Lung (tissue), 16 donors: ENCODE measurements around the gene DEFB114. TPM values are rescaled to one million over a fixed set of nuclear protein-coding genes. Genes with fewer than 3 reads are reported as not detected.

Experiments
- ATAC-seq: fragments of 200-7000 bp; cut with Tn5 transposase; one replicate; pipeline ENCODE4 v1.9.1; 2020; ENCODE audit warnings: moderate number of reproducible peaks; ENCODE audit not compliant: insufficient read depth, low FRiP score
- DNase-seq, 3 donors: peaks; one replicate each; pipeline ENCODE4 v3.0.0-alpha.2; 2013 to 2017
- H3K27ac ChIP-seq, 2 donors: one replicate each; pipeline ENCODE4 v1.5.1; 2013; ENCODE audit warnings: mild to moderate bottlenecking in 2 of 2, moderate library complexity in 2 of 2, control low read depth in 1 of 2, inconsistent platforms in 1 of 2, low read depth in 1 of 2, low read length in 1 of 2
- H3K27me3 ChIP-seq, 3 donors: one replicate each; pipeline ENCODE4 v1.5.1; 2013; ENCODE audit warnings: low read length in 2 of 3; ENCODE audit not compliant: control insufficient read depth in 3 of 3, insufficient read depth in 3 of 3
- H3K36me3 ChIP-seq, 4 donors: one replicate each; pipeline ENCODE4 v1.5.1; 2013; ENCODE audit warnings: low read length in 4 of 4, mild to moderate bottlenecking in 1 of 4, moderate library complexity in 1 of 4; ENCODE audit not compliant: control insufficient read depth in 4 of 4, insufficient read depth in 4 of 4
- H3K4me1 ChIP-seq, 5 donors: one replicate each; pipeline ENCODE4 v1.5.1; 2013; ENCODE audit warnings: low read length in 5 of 5, mild to moderate bottlenecking in 2 of 5, moderate library complexity in 1 of 5; ENCODE audit not compliant: control insufficient read depth in 5 of 5, insufficient read depth in 5 of 5
- H3K4me3 ChIP-seq: one replicate; pipeline ENCODE4 v1.5.1; 2013; ENCODE audit warnings: mild to moderate bottlenecking, control low read depth, moderate library complexity
- H3K9ac ChIP-seq, 2 donors: one replicate each; pipeline ENCODE4 v1.5.1; 2013; ENCODE audit warnings: low read length in 2 of 2, control low read depth in 1 of 2; ENCODE audit not compliant: insufficient read depth in 1 of 2
- H3K9me3 ChIP-seq, 4 donors: one replicate each; pipeline ENCODE4 v1.5.1; 2013; ENCODE audit warnings: low read length in 3 of 4, mild to moderate bottlenecking in 1 of 4, moderate library complexity in 1 of 4; ENCODE audit not compliant: control insufficient read depth in 4 of 4, insufficient read depth in 3 of 4
- WGBS, 2 donors: extraction: QIAGEN DNeasy Blood & Tissue Kit; methylation state at CpG; one replicate each; pipeline ENCODE4 v1.1.7; 2013; 5-methylcytosine and 5-hydroxymethylcytosine counted together
- long read RNA-seq, 5 donors: transcript quantifications; one replicate each; lab custom pipeline, GENCODE V29; 2026
- polyA plus RNA-seq, 2 donors: library from polyadenylated mRNA; stranded (reverse); fragments of 200-250 nt; gene quantifications; one replicate each; pipeline ENCODE4 v1.2.1, GENCODE V29; 2013
- total RNA-seq, 2 donors: library from RNA; depleted of rRNA in 1 of 2; stranded (reverse); fragments of >200 nt in 1 of 2; gene quantifications; one replicate each; pipeline ENCODE4 v1.2.1, GENCODE V29; 2014 to 2021
- TF ChIP-seq, protein P1 (sequence below): IDR thresholded peaks from 2 replicates; pipeline ENCODE4 v1.5.1; 2012; ENCODE audit warnings: mild to moderate bottlenecking; ENCODE audit errors: control extremely low read depth, extremely low read depth
- donor health status: control.
- donor health status: control.
- donor health status: Bipolar disorder and iron deficiency.
- donor health status: healthy.
- donor health status: DM: yes; HTN: yes; CAD: no.

Gene DEFB114, protein sequence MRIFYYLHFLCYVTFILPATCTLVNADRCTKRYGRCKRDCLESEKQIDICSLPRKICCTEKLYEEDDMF
- total RNA-seq (not detected), polyA plus RNA-seq (not detected)
- long read RNA-seq, donor 1: 0 reads
- long read RNA-seq, donor 2: 0 reads
- long read RNA-seq, donor 3: 0 reads
- long read RNA-seq, donor 4: 0 reads
- long read RNA-seq, donor 5: 0 reads

DNA sequence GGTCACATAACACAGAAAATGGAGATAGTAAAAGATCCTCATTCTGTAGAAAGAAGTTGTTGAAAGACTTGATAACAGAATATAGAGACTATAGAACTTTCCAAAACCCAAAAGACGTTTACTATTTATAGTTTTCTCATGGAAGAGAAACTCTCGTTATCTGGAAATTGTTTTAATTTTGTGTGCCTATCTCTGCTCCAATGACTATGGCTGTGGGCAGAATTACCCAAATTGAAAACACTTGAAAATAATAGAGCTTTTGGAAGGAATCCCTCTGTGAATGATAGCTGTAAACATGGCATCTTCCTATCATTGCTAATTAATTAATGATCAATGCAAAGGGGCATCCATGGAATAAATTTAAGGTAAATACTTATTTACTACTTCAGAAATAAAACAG is at the start of gene DEFB114:
Gene DEFB114 (minus strand): TSS at position 101 of the 400 bp plus-strand sequence. CDS start 59 bp downstream, at position 42.
- TF ChIP-seq, protein P1, sequence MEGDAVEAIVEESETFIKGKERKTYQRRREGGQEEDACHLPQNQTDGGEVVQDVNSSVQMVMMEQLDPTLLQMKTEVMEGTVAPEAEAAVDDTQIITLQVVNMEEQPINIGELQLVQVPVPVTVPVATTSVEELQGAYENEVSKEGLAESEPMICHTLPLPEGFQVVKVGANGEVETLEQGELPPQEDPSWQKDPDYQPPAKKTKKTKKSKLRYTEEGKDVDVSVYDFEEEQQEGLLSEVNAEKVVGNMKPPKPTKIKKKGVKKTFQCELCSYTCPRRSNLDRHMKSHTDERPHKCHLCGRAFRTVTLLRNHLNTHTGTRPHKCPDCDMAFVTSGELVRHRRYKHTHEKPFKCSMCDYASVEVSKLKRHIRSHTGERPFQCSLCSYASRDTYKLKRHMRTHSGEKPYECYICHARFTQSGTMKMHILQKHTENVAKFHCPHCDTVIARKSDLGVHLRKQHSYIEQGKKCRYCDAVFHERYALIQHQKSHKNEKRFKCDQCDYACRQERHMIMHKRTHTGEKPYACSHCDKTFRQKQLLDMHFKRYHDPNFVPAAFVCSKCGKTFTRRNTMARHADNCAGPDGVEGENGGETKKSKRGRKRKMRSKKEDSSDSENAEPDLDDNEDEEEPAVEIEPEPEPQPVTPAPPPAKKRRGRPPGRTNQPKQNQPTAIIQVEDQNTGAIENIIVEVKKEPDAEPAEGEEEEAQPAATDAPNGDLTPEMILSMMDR: no peak
- WGBS, 2 donors: 78 to 84% methylated on average over 2 of the region's 2 CpGs
- no peak within 1 kb of the TSS for H3K4me3 ChIP-seq
- no peaks in the 10 kb centered on the region for H3K9me3 ChIP-seq
- H3K9ac ChIP-seq: no peak within 1 kb of the TSS
- ATAC-seq (no peak), DNase-seq (no peak)
- H3K27me3 ChIP-seq: no peaks in the 10 kb centered on the region
- no peaks in the 10 kb centered on the region for H3K36me3 ChIP-seq
- no peaks in the 10 kb centered on the region for H3K4me1 ChIP-seq
- no peak within 1 kb of the TSS for H3K27ac ChIP-seq

DNA sequence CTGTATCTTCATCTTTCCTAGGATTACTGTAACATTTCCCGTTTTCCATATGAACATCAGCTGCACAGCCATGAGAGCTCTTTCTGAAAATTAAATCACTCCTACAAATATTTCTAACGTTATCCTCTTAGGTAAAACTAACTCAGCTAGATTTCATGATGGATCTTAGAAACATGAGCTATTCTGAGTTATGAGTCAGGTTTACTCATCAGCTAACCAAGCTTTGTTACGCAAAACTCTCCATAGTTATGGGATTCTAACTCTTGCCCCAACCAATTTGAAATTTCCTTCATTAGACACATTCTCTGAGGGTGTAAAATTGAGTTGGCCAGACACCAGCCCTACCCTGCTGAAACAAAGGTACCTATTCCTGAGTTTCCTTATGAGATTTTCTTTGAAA is 43.9 kb upstream of the DEFB114 start:
- Histone ChIP-seq H3K4me3 (no peak overlapping the region), H3K9me3 (no peaks in the 10 kb centered on the region), H3K9ac (no peak overlapping the region), H3K36me3 (no peaks in the 10 kb centered on the region), H3K27me3 (no peaks in the 10 kb centered on the region), H3K4me1 (no peaks in the 10 kb centered on the region), H3K27ac (no peak overlapping the region)
- DNase-seq: no peak
- TF ChIP-seq, protein P1: no peak
- ATAC-seq: no peak
- 85 to 89% methylated on average over 3 of the region's 3 CpGs for WGBS, 2 donors

DNA sequence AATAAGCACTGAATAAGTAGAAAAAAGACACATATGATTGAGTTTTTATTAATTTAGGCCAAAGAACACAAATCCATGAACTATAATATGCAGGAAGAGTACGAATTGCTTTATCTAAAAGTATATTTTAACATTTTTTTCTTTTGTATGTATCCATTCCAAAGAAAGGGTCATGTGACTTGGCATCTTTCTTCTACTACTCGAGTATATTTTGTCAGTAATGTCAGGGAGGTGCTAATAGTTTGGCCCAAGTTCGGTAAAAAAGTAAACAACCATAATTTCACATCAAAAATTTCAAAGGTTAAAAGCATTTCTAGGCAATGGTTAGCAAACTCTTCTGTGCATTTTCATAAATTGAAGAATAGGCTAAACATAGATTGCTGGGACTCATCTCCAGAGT is 39.2 kb upstream of the DEFB114 start:
- Histone ChIP-seq H3K36me3 (no peaks in the 10 kb centered on the region), H3K9ac (no peak overlapping the region), H3K4me3 (no peak overlapping the region), H3K4me1 (no peaks in the 10 kb centered on the region), H3K9me3 (no peaks in the 10 kb centered on the region), H3K27me3 (no peaks in the 10 kb centered on the region), H3K27ac (no peak overlapping the region)
- TF ChIP-seq, protein P1: no peak
- ATAC-seq (no peak), DNase-seq (no peak)
- WGBS, 2 donors: 52 to 69% methylated on average over 3 of the region's 3 CpGs

DNA sequence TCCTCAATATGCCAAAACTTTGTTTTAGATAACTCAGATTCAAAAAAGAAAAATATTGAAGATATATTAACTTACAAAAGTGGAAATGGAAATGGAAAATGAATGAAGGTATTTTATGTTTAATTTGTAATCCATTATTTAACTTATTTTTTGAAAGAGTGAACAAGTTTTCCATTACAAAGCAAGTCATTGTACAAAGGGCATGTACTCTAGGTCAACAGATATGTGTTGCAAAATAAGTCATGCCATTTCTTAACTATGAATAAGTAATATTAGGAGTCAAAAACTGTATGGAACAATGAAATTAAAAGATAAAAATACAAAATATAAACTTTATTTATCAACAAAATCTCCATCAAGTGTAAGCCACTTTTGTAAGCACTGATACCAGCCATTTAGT is 31.3 kb upstream of the DEFB114 start:
- H3K27ac ChIP-seq: no peak overlapping the region
- H3K4me3 ChIP-seq: no peak overlapping the region
- H3K36me3 ChIP-seq: no peaks in the 10 kb centered on the region
- DNase-seq (no peak), ATAC-seq (no peak)
- H3K9ac ChIP-seq: no peak overlapping the region
- H3K9me3 ChIP-seq: no peaks in the 10 kb centered on the region
- no peaks in the 10 kb centered on the region for H3K27me3 ChIP-seq
- TF ChIP-seq, protein P1: no peak
- H3K4me1 ChIP-seq: no peaks in the 10 kb centered on the region
